GM18502 (cell line): ENCODE measurements around the gene IFI27L1.
"Not testable (repeated sequence)": the region's sequence is repeated elsewhere in the genome, so short reads cannot be mapped to it uniquely, and the experiment has no call there.

Experiments used
- ATAC-seq: cut with Tn5 transposase; IDR thresholded peaks from one replicate; pipeline ENCODE4 v1.9.1; 2021; ENCODE audit warnings: mild to moderate bottlenecking; ENCODE audit not compliant: unreplicated experiment, poor library complexity

IFI27L1 gene

GRCh38 chr14:94047581-94047980 lies 33.5 kb upstream of the IFI27L1 start:
- ATAC-seq, result no peak

- no peak for ATAC-seq
These were observed 32.2 kb upstream of the IFI27L1 start for GRCh38 chr14:94048691-94049624.

- no peak for ATAC-seq
These were observed 31.5 kb upstream of the IFI27L1 start for GRCh38 chr14:94049625-94050023.

- no peak for ATAC-seq
These were observed 30.8 kb upstream of the IFI27L1 start for GRCh38 chr14:94050231-94050880.

GRCh38 chr14:94051115-94051514 lies 30.0 kb upstream of the IFI27L1 start:
- no peak for ATAC-seq

- ATAC-seq, result no peak
These were observed 29.3 kb upstream of the IFI27L1 start for GRCh38 chr14:94051779-94052178.

- ATAC-seq, result no peak
These were observed 28.9 kb upstream of the IFI27L1 start for GRCh38 chr14:94052199-94052598.

GRCh38 chr14:94052662-94053061 lies 28.4 kb upstream of the IFI27L1 start:
- no peak for ATAC-seq

GRCh38 chr14:94054401-94054800 lies 26.7 kb upstream of the IFI27L1 start:
- no peak for ATAC-seq

- no peak for ATAC-seq
These were observed 26.2 kb upstream of the IFI27L1 start for GRCh38 chr14:94054936-94055335.

- ATAC-seq, result peak; percentile 83
These were observed 24.4 kb upstream of the IFI27L1 start for GRCh38 chr14:94056579-94057308.

- ATAC-seq, result no peak
These were observed 22.9 kb upstream of the IFI27L1 start for GRCh38 chr14:94058128-94058673.

- no peak for ATAC-seq
These were observed 22.4 kb upstream of the IFI27L1 start for GRCh38 chr14:94058674-94059138.

GRCh38 chr14:94059998-94060397 lies 21.1 kb upstream of the IFI27L1 start:
- ATAC-seq, result no peak

GRCh38 chr14:94062344-94062940 lies 18.7 kb upstream of the IFI27L1 start:
- no peak for ATAC-seq

GRCh38 chr14:94066089-94066676 lies 14.9 kb upstream of the IFI27L1 start:
- no peak for ATAC-seq

GRCh38 chr14:94072076-94072475 lies 9.0 kb upstream of the IFI27L1 start:
- not testable (repeated sequence) for ATAC-seq

GRCh38 chr14:94074534-94074933 lies 6.6 kb upstream of the IFI27L1 start:
- no peak for ATAC-seq

- ATAC-seq, result no peak
These were observed 6.1 kb upstream of the IFI27L1 start for GRCh38 chr14:94075008-94075407.
